GM19372 (cell line): ENCODE results near the gene TMEM123.

Source experiments
- ATAC-seq: cut with Tn5 transposase; IDR thresholded peaks from one replicate; pipeline ENCODE4 v1.9.1; 2021; ENCODE audit warnings: mild to moderate bottlenecking, low read depth, moderate library complexity; ENCODE audit not compliant: unreplicated experiment

Gene TMEM123, protein sequence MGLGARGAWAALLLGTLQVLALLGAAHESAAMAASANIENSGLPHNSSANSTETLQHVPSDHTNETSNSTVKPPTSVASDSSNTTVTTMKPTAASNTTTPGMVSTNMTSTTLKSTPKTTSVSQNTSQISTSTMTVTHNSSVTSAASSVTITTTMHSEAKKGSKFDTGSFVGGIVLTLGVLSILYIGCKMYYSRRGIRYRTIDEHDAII

DNA sequence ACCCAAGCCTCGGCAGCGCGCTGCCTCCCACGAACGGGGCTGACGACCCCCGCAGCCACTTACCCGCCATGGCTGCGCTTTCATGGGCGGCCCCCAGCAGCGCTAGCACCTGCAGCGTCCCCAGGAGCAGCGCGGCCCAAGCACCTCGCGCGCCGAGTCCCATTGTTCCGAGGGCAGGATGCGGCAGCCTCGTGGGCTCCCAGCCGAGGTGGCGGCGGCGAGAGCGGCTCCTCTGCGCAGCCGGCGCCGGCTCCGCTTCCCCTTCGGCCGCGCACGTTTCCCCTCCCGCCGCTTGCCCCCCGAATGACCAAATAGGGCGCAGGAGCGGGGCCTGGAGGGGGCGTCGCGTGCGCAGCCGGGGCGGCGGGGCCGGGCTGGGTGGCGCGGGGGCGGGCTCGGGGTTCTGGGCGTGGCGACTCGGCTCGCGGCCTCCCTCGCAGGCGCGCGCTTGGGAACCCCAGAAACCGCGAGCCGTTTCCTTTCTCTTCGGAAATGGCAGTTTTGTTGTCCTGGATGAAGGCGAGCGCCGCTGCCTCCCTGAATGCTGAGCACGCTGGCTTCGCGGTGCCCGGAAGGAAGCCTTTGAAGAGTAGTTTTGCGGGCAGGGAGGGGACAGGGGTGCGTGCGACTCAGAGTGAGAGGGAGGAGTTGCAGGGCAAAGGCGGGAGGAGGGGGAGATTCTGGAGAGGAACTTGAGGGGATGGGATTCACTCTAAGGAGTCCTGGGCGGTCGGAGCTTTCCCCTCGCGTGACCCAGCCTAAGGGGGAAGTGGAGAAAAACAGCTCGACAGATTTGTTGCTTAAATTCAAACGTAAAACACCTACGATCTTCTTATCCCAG lies at the start of gene TMEM123:
TMEM123 (minus strand) TSS at position 305 of the 841 bp plus-strand sequence; CDS start at position 163, 142 bp downstream.
- ATAC-seq: peak; percentile 57

DNA sequence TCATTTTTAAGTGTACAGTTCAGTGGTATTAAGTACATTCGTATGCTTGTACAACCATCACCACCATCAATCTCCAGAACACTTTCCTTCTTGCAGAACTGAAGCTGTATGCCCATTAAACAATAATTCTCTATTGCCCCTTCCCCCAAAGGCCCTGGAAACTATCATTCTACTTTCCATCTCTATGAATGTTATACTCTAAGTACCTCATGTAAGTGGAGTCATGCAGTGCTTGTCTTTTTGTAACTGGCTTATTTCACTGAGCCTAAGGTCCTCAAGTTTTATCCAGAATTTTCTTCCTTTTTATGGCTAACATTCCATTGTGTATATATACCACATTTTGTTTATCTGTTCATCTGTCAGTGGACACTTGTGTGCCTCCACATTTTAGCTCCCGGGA lies 48.3 kb upstream of the TMEM123 start:
- no peak for ATAC-seq

DNA sequence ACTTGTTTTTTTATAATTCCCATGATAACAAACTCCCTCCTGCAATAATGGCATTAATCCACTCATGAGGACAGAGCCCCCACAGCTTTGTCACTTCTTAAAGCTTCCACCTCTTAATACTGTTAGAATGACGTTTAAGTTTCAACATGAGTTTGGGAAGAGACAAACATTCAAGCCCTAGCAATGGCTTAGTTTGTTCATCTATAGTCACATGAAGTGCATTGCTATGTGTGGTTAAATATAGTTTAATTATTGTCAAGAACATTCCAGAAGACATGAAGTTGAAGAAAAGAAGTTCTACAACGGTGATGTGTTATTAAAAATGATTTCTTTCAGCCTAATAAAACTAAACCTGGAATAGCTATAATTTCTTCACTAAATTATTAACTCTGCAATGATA lies 47.4 kb upstream of the TMEM123 start:
- ATAC-seq: no peak

DNA sequence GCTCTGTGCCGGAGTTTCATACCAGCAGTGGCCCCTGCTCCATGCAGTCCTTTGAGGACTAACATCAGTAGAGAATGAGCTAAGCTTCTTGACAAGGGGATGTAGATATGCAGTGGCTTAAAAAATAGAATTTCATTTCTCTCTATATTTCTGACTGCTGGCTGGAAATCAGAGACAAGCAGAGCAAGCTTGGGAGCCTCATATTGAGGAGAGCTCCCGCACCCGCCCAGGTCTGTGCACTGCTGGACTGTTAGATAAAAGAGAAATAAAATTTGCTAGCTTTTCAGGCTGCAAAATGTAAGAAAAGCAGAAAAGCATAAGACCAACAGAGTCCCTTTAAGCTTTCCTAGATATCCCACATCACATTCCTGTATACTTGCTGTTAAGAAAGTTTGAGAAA lies 46.6 kb upstream of the TMEM123 start:
- no peak for ATAC-seq

DNA sequence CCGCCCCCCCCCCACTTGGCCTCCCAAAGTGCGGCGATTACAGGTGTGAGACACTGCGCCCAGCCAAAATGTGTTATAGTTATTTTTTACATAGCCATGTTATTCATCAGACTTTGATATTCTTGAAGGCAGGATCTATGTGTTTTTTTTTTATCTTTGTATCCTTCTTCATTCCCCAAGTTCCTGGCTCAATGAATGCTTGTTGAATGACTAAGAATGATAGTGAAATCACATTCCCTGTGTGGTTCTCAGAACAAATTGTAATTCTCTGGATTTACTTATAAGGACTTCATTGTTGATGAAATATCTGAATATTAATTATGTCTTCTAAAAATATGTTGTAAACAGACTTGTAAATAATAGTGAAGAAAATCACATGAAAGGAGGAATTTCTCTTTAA lies 44.5 kb upstream of the TMEM123 start:
- ATAC-seq: no peak

DNA sequence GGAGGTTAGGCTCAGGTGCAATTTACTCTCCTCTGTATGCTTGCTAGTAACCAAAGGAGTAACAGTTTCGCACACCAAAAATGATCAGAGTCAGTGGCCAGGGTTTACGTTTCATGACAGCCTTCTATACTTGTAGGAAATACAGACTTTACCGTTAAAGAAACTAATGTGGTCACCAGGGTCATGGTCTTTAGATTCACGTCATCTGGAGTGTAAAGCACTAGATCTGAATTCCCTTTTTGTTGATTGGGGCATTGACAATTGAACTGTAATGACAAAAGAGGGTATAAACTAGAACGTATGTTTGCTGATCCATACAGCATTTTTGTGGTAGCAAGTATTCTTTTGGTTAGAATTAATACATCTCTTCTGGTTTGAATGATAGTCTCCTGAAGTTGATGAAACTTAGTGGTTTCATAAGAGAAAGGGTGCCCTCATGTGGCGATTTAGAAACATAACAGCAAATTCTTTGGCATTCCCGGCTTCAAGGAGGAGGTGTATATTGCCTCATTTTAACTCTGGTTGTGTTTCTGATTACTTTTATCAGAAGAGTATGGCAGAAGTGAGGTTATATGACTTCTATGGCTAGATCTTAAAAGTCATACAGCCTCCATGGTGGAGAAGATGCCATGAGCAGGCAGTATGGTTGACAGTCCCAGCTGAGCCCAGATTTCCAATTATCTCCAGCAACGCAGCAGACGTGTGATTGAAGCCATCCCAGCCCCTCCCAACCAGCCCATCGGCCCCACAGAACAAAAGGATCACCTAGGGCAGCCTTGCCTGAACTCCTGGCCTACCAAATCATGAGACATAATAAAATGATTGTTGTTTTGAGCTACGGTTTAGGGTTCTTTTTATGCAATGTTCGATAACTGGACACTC lies 42.8 kb upstream of the TMEM123 start:
- ATAC-seq: peak; percentile 92

DNA sequence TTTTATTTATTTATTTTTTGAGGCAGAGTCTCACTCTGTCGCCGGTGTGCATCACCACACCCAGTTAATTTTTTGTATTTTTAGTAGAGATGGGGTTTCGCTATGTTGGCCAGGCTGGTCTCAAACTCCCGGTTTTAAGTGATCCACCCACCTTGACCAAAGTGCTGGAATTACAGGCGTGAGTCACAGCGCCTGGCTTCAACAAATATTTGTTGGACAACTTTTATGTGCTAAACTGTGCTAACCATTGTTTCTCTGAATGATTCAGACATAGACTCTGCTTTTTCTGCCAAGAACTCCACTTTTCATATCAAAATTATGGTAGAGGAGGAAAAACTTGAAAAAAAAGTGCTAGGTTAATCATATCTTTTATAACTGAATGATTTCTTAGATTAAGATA lies 41.7 kb upstream of the TMEM123 start:
- no peak for ATAC-seq

DNA sequence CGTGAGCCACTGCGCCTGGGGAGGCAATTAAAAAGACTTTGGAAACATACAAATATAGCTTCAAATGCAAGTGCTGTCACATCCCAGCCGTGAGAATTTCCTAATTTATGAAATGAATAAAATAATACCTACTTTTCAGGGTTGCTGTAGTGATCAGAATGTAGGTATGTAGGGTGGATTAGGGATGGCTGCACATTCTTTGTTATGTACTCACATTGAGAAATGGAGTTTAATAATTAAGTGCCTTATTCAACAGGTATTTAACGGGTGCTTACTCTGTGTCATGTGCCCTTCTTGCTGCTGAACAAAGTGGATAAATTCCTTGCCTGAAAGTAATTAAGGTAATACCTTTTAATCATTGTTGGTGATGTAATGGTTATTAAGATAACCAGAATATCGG lies 41.0 kb upstream of the TMEM123 start:
- no peak for ATAC-seq

DNA sequence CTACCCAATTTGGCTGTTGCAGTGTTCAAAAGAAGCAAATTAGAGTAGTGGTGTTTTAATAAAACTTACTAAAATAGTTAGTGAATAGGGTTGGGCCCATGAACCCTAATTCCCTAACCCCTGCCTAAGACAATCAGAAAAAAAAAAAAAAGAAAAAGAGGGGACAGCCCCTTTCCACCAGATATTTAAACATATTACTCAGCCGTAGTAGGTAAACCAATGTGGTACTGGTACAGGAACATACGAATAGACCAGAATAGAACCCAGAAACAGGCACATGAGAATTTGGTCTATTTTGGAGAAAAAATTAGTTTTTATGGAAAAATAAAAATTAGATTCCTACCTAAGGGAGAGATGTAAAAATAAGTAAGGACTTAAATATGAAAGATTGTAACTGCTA lies 39.4 kb upstream of the TMEM123 start:
- ATAC-seq: no peak

DNA sequence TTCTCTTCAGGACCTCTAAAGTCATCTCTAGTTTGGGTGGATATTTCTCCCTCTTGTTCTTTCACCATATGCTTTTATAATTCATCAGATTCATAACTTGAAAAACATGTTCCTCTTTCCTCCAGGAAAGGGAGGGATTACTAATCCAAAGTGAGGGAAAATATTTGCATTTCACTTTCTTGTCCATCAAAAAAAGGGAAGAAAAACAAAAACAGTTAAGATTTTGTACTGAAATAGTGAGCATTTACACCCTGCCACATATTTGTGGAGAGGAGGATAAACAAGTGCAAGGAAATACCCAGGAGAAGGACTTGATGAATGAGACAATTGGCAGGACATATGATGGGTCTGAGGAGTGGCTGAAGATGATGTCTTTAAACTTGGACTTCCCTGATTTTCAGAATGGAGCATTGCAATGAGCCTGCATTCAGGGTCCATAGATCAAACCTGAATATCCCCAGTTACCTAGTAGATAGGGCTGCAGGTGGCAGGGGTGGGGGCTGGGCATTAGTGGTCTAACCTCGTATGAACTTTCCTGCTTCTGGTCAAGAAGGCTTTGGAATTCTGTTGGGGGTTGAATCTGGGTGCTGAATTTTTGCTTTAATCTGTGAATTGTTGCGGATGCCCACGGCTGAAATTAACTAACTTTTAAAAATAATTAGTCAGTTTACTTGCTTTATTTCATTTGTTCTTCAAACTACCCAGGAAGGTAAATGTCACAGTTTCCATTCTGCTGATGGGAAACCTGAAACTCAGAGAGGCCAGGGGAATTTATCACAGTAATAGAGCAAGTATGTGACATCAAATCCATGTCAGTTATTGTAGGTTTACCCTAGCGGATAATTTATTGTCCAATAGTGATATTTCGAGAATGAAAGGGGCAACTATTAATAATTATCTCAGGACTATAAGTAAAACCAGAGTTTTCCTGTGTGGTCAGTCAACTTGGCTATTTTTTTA lies 36.9 kb upstream of the TMEM123 start:
- ATAC-seq: no peak

DNA sequence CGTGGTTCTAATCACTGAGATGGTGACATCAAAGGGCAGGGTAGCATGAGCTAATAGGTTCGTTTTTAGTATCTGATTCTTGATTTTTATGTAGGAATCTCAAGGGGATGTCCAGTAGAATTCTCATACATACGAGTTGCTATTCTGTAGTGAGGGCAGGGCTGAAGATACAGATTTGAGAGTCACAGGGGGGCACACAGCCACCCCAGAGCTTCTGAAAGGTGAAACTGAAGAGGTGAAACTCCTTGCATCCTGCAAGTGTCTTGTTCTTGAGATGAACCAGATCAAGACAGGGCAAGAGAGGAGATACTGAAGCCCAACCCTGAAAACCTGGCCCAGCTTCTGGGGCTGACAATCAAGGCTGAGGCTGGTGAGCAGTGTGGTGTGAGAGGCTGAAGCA lies 35.6 kb upstream of the TMEM123 start:
- peak; percentile 59 for ATAC-seq

DNA sequence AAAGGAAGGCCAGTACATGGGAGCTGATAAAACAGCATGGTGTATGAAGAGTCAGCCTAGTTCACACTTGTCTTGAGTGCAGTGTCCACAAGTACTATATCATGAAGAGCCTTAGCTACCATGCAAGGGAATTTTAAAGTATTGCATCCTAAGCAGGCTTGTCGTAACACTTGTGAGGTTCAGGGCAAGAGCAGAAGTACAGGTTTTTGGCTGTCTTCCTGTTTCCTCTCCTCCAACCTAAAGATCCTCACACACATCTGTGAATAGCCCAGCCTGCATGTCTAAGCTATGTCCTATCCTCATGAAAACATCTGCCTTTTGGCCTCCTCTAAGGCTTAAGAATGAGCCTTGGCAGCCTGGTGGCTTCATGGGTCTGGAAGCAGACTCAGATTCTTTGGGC lies 34.6 kb upstream of the TMEM123 start:
- ATAC-seq: no peak

DNA sequence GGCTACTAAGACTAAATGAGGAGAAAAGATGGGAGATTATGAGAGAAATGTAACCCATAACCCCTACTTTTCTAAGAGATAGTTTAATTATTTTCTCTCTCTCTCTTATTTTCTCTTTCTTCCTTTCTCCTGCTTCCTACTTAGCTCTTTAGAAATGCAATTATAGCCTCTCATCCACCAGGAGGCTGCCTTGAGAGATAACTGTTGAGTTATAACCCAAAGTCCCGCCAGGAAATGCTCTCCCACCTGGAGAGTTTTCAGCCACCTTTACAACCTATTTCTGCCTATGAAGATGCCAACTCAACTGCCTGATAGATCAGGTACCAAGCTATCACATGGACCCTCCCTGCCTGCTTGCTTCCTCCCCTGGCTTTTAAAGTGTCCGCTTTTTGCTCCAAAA lies 34.0 kb upstream of the TMEM123 start:
- no peak for ATAC-seq

DNA sequence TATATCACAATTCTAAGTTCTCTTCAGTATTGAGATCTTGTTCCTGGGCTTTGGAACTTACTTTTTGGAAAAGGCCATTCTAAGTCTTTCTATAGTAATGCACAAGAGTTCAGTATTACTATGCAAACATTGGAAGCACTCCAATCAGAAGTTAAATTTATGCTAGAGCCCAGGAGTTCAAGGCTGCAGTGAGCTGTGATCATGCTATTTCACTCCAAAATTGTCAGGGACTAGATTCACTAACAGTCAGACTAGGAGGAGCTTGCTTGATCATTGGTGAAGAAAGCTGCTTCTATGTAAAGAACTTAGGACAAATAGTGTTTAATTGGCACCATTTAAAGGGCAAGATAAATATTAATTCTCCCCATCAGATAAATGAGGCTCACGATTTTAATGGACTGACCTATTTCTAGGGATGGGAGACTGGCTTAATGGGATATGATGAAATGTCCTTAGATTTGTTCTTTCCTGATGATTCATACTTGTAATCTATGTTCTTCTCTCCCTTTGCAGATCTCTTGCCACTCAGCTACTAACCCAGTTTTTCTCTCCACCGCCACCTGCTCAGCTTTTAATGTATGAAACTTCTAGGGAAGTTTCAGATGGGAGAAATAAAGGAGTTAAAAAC lies 32.6 kb upstream of the TMEM123 start:
- no peak for ATAC-seq

DNA sequence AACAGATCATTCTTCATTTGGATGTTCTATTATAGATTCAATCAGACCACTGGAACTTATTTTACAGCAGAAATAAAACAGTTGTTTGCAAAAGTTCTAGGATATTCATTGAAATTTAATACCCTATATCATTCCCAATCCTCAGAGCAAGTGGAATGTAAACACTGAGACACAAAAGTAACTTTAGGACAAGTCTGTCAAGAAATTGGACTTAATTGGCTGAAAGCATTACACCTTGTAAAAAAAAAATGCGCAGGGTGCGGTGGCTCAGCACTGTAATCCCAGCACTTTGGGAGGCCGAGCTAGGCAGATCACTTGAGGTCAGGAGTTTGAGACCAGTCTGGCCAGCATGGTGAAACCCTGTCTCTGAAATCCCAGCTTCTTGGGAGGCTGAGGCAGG lies 29.9 kb upstream of the TMEM123 start:
- no peak for ATAC-seq

DNA sequence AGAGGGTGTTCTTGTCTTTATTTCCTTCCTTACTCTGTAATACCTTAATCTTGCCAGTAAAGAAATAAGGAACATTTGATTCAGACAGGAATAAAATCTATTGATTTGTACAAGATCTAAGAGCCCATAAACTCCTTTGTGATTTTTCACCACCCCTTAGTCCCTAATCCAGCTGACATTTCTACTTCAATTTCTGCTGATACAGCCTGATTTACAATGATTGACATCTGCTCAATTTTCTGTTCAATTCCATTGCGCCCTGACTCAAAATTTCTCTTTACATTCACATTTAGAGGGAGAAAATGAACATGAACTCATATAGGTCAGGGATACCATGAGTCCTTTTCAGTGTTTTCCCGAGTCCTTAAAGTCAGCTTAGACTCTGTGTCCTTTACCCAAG lies 27.2 kb upstream of the TMEM123 start:
- ATAC-seq: no peak

DNA sequence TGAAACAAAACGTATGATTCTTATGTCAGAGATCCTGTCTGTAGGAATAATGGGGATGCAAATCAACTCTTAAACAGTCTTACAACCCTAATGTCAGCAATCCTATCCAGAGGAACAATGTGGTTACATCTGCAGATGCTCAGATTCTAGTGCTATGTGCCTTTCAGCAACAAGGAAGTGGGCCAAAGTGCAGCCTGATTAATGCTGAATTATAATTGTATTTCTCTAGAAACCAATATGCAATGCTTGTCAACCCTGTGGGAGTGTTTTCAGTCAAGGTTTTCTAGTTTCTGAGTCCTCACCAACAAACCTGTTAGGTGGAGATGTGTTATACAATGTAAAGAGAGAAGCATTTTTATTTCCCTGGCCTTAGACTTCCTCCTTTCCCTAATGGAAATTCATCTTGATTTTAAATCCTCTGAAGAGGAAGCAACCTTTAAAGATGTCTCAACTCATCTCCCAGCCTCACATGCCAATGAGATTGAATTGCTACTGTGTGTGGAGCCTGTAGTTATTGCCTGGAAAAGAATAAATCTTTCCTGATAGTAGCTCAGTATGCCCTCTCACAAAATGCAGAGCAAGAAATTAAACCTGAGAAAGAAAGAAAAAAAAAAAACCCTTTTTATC lies 26.2 kb upstream of the TMEM123 start:
- no peak for ATAC-seq

DNA sequence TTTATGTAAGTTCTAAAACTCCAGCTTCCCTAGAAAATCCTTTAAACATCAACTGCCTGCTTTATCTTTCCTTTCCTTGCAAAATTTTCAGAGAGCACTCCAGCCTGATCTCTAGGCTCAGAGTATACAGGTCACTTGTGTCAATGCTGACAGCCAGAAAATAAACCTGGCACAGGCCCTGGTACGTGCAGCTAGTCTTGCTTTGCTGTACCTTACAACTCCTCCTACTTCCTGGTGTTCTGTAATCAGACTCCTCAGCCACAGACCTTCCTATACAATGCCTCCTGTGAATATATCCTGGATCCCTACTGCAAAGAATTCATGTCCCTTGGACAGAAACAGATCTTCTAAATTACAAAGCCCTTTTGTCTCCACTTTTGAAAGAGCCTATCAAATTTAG lies 24.2 kb upstream of the TMEM123 start:
- no peak for ATAC-seq

DNA sequence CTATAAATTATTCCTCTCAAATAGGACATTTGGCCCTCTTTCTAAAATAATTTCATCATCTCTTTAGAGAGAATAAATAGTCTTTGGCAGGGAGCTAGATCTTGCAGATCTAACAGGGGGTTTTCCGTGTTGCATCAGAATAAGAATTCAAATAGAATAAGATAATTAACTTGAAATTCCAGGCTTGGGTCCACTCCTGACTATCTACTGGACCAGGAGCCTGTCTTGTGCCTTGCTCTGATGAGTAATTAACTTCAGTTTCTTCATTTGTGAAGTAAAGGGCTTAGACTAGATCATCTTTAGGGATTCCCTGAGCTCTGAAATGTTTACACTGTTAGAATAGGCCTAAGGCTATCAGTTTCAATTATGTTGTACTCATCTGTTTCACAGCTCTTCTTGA lies 23.5 kb upstream of the TMEM123 start:
- ATAC-seq: no peak
